Fibroblast of lung (primary cell): ENCODE results near the gene SLC41A1. TPM values are rescaled to one million over a fixed set of nuclear protein-coding genes. Genes with fewer than 3 reads are reported as not detected.
A peak's percentile ranks its signal among the peaks of the same experiment; 100 is the strongest.

ENCODE experiments used
- DNase-seq, 2 donors: peaks; one replicate each; pipeline versions ENCODE4 v3.0.0 to v3.0.0-alpha.2; 2010; ENCODE audit warnings: low read depth in 2 of 2
- H2AFZ ChIP-seq: 2 replicates; pipeline ENCODE4 v1.5.1; 2012; ENCODE audit warnings: low read length, control low read depth, inconsistent platforms
- H3K27ac ChIP-seq: 2 replicates; pipeline ENCODE4 v1.5.1; 2011; ENCODE audit warnings: low read length, control low read depth; ENCODE audit not compliant: insufficient read depth
- H3K27me3 ChIP-seq: 2 replicates; pipeline ENCODE4 v1.5.1; 2011; ENCODE audit warnings: mild to moderate bottlenecking, low read length; ENCODE audit not compliant: control insufficient read depth, insufficient read depth
- H3K36me3 ChIP-seq: 2 replicates; pipeline ENCODE4 v1.5.1; 2011; ENCODE audit warnings: low read length; ENCODE audit not compliant: control insufficient read depth, insufficient read depth
- H3K4me1 ChIP-seq: 2 replicates; pipeline ENCODE4 v1.5.1; 2011; ENCODE audit warnings: low read length; ENCODE audit not compliant: control insufficient read depth, insufficient read depth; ENCODE audit errors: extremely low read depth
- H3K4me2 ChIP-seq: 2 replicates; pipeline ENCODE4 v1.5.1; 2011; ENCODE audit warnings: low read length, control low read depth; ENCODE audit not compliant: insufficient read depth; ENCODE audit errors: extremely low read depth
- H3K4me3 ChIP-seq, 4 experiments: fragments of 200-600 bp in 1 of 4; sonication (generic) in 1 of 4; replicated peaks in 1 of 4; 2 replicates each; pipeline ENCODE4 v1.5.1; 2011 to 2016; ENCODE audit warnings: low read length in 4 of 4, low read depth in 3 of 4, mild to moderate bottlenecking in 3 of 4, control low read depth in 2 of 4, inconsistent platforms in 1 of 4, mixed read lengths in 1 of 4; ENCODE audit not compliant: insufficient read depth in 1 of 4; ENCODE audit errors: control extremely low read depth in 1 of 4
- H3K79me2 ChIP-seq: 2 replicates; pipeline ENCODE4 v1.5.1; 2012; ENCODE audit warnings: mild to moderate bottlenecking, low read length, inconsistent platforms; ENCODE audit not compliant: control insufficient read depth, insufficient read depth
- H3K9ac ChIP-seq: 2 replicates; pipeline ENCODE4 v1.5.1; 2011; ENCODE audit warnings: mild to moderate bottlenecking, low read length, control low read depth; ENCODE audit not compliant: insufficient read depth
- H3K9me3 ChIP-seq: 2 replicates; pipeline ENCODE4 v1.5.1; 2012; ENCODE audit warnings: low read depth, low read length; ENCODE audit not compliant: control insufficient read depth, insufficient read depth
- H4K20me1 ChIP-seq: 2 replicates; pipeline ENCODE4 v1.5.1; 2011; ENCODE audit warnings: low read length; ENCODE audit not compliant: control insufficient read depth, insufficient read depth; ENCODE audit errors: extremely low read depth
- CTCF ChIP-seq, 2 donors: IDR thresholded peaks in 1 of 2; conservative IDR thresholded peaks in 1 of 2; 1 replicate in 1 of 2; 2 replicates in 1 of 2; pipeline ENCODE4 v1.5.1; 2011 to 2012; ENCODE audit warnings: low read length in 2 of 2, control low read depth in 1 of 2, inconsistent platforms in 1 of 2, low read depth in 1 of 2, mild to moderate bottlenecking in 1 of 2
- EZH2 ChIP-seq: IDR thresholded peaks from 2 replicates; pipeline ENCODE4 v1.5.1; 2012; ENCODE audit warnings: low read length, control low read depth, mild to moderate bottlenecking; ENCODE audit errors: missing control alignments
- polyA plus RNA-seq, 2 donors: library from polyadenylated mRNA; depleted of rRNA in 1 of 2; stranded (reverse) in 1 of 2; unstranded in 1 of 2; fragments of >200 nt; gene quantifications; 2 replicates each; pipeline ENCODE4 v1.2.1, GENCODE V29; 2011 to 2012; ENCODE audit warnings: missing spikeins in 1 of 2
- total RNA-seq: library from RNA; depleted of rRNA; stranded (reverse); fragments of >200 nt; gene quantifications from 2 replicates; pipeline ENCODE4 v1.2.1, GENCODE V29; 2014

The SLC41A1 gene
- total and polyA plus RNA-seq, 2 donors (not counting 1 experiment from before 2014, with no cell fraction given), result 24.6 to 28.9 TPM

GRCh38 chr1:205775015-205775716 lies 37.8 kb downstream of the SLC41A1 start, which contains the start of gene RAB29:
TSS of gene RAB29 (minus strand) at chr1:205775482. CDS start at chr1:205774956, 526 bp downstream.
- Histone ChIP-seq H3K27me3 (no peaks in the 10 kb centered on the region), H3K9ac (peak within 1 kb of the TSS; percentile 46), H3K27ac (peak within 1 kb of the TSS; percentile 38), H3K36me3 (no peaks in the 10 kb centered on the region), H3K4me2 (peak within 1 kb of the TSS; percentile 59), H2AFZ (peak within 1 kb of the TSS; percentile 48), H3K4me3 (peak within 1 kb of the TSS; percentile 73 to 94 (median 77)), H3K4me1 (peaks cover 1% of the 10 kb centered on the region), H3K9me3 (no peaks in the 10 kb centered on the region), H4K20me1 (no peaks in the 10 kb centered on the region), H3K79me2 (no peaks in the 10 kb centered on the region)
- peak; percentile 71 to 85 for DNase-seq
- TF ChIP-seq EZH2 (no peak), CTCF (conservative IDR thresholded peaks at IDR 0.05 in 1 of 2, IDR thresholded peaks at IDR 0.05 in 1 of 2; ENCODE audit: low read depth in 1 of 2, low read length in 2 of 2) (no peak)

- Histone ChIP-seq H3K4me2 (peak overlapping the region; percentile 59), H4K20me1 (no peaks in the 10 kb centered on the region), H3K9me3 (no peaks in the 10 kb centered on the region), H3K79me2 (no peaks in the 10 kb centered on the region), H3K36me3 (no peaks in the 10 kb centered on the region), H2AFZ (peak overlapping the region; percentile 48), H3K27me3 (no peaks in the 10 kb centered on the region), H3K4me3 (peak overlapping the region; percentile 73 to 94 (median 77)), H3K4me1 (peaks cover 4% of the 10 kb centered on the region), H3K27ac (no peak overlapping the region), H3K9ac (peak overlapping the region; percentile 46)
- DNase-seq, result peak; percentile 8 to 9
- no peak for TF ChIP-seq CTCF (conservative IDR thresholded peaks at IDR 0.05 in 1 of 2, IDR thresholded peaks at IDR 0.05 in 1 of 2; ENCODE audit: low read depth in 1 of 2, low read length in 2 of 2)
- TF ChIP-seq EZH2, result no peak
Measured at GRCh38 chr1:205774198-205775014, 38.6 kb downstream of the SLC41A1 start.

- DNase-seq, result no peak
Measured at GRCh38 chr1:205772607-205773032, 40.4 kb downstream of the SLC41A1 start.

More at GRCh38 chr1:205772607-205773032, 40.4 kb downstream of the SLC41A1 start:
- Histone ChIP-seq H3K27me3 (no peaks in the 10 kb centered on the region), H3K4me3 (no peak overlapping the region), H4K20me1 (no peaks in the 10 kb centered on the region), H2AFZ (no peak overlapping the region), H3K27ac (no peak overlapping the region), H3K36me3 (no peaks in the 10 kb centered on the region), H3K9me3 (no peaks in the 10 kb centered on the region), H3K9ac (no peak overlapping the region), H3K79me2 (no peaks in the 10 kb centered on the region), H3K4me1 (peaks cover 8% of the 10 kb centered on the region), H3K4me2 (no peak overlapping the region)
- TF ChIP-seq CTCF (conservative IDR thresholded peaks at IDR 0.05 in 1 of 2, IDR thresholded peaks at IDR 0.05 in 1 of 2; ENCODE audit: low read depth in 1 of 2, low read length in 2 of 2) (no peak), EZH2 (no peak)
